ENCODE data around the gene KRTAP1-3. TPM values are rescaled to one million over a fixed set of nuclear protein-coding genes. Genes with fewer than 3 reads are reported as not detected.
"Not testable (repeated sequence)": the region's sequence is repeated elsewhere in the genome, so short reads cannot be mapped to it uniquely, and the experiment has no call there.

Gene KRTAP1-3, protein sequence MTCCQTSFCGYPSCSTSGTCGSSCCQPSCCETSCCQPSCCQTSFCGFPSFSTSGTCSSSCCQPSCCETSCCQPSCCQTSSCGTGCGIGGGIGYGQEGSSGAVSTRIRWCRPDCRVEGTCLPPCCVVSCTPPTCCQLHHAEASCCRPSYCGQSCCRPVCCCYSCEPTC
- not detected for total RNA-seq
- not detected for polyA plus RNA-seq
- long read RNA-seq, donor 1: 0 reads
- long read RNA-seq, donor 2: 0 reads
- long read RNA-seq, donor 3: 0 reads
- long read RNA-seq, donor 4: 0 reads

DNA sequence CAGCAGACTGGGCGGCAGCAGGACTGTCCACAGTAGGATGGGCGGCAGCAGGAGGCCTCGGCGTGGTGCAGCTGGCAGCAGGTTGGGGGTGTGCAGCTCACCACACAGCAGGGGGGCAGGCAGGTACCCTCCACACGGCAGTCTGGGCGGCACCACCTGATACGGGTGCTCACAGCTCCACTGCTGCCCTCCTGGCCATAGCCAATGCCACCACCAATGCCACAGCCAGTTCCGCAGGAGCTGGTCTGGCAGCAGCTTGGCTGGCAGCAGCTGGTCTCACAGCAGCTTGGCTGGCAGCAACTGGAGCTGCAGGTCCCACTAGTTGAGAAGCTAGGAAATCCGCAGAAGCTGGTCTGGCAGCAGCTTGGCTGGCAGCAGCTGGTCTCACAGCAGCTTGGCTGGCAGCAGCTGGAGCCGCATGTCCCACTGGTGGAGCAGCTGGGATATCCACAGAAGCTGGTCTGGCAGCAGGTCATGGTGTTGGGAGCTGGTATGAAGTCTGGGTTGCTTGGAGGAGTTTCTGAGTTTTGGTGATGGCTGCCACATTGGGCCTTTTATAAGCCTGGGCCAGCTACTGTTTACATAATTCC, at the start of gene KRTAP1-3:
KRTAP1-3 (minus strand) TSS at position 529 of the 590 bp plus-strand sequence; CDS start at position 476, 53 bp downstream.
- H3K27ac ChIP-seq (ENCODE audit: low read length); H3K4me1 ChIP-seq (ENCODE audit: control insufficient read depth, insufficient read depth, low read length); H3K27me3 ChIP-seq (ENCODE audit: control insufficient read depth, insufficient read depth); intact Hi-C loops (cut with DNase I); ATAC-seq; H3K9me3 ChIP-seq (ENCODE audit: control insufficient read depth, low read length); H3K4me3 ChIP-seq (ENCODE audit: low read length): not testable (repeated sequence)
- peak in 1 of 3 donors; percentile 32 for DNase-seq
- 85% methylated on average over 10 of the region's 10 CpGs for WGBS

DNA sequence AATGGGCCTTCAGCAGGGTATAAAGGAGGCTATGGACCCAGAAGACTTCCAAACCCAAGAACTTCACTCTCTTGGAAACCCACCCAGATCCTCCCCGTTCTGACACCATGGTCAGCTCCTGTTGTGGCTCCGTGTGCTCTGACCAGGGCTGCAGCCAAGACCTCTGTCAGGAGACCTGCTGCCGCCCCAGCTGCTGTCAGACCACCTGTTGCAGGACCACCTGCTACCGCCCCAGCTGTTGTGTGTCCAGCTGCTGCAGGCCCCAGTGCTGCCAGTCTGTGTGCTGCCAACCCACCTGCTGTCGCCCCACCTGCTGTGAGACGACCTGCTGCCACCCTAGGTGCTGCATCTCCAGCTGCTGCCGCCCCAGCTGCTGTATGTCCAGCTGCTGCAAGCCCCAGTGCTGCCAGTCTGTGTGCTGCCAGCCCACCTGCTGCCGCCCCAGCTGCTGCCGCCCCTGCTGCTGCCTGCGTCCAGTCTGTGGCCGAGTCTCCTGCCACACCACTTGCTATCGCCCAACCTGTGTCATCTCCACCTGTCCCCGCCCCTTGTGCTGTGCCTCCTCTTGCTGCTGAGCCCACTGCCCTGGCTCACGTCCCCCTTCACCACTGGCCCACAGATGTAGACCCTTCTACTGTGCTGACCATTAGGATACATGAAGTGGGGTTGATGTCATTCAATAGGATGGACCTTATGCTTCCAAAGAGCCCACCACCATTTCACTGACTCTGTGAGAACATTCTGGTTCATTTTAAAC, 49.6 kb upstream of the KRTAP1-3 start, which contains the start of gene KRTAP4-7:
KRTAP4-7 (plus strand) TSS at position 51 of the 757 bp plus-strand sequence; CDS start at position 108, 57 bp downstream.
- ATAC-seq: not testable (repeated sequence)

DNA sequence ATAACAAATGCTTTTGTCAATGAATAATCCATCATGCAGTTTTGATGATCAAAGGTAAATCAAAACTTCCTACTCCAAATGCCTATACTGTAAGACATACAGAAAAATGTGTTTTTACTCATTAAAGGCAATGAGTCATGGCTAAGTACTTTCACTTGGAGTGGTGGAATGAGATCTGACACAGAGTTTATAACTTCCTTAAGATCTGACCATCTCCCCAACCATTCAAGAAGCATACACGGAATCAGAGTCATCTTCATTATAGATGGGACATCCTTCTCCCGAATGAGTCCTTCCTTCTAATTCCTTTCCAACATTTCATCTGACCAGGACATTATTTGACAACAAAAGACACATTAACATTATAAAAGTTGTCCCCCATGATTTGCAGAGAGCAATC, 48.8 kb upstream of the KRTAP1-3 start:
- H3K9me3 ChIP-seq (ENCODE audit: control insufficient read depth, low read length); ATAC-seq; intact Hi-C loops (cut with DNase I); H3K27ac ChIP-seq (ENCODE audit: low read length); H3K4me3 ChIP-seq (ENCODE audit: low read length); DNase-seq; H3K27me3 ChIP-seq (ENCODE audit: control insufficient read depth, insufficient read depth); H3K4me1 ChIP-seq (ENCODE audit: control insufficient read depth, insufficient read depth, low read length): not testable (repeated sequence)
- WGBS: 72% methylated on average over 2 of the region's 2 CpGs

More for the DNA sequence above, 49.6 kb upstream of the KRTAP1-3 start, which contains the start of gene KRTAP4-7:
- intact Hi-C loops (cut with DNase I); H3K4me1 ChIP-seq (ENCODE audit: control insufficient read depth, insufficient read depth, low read length); H3K27ac ChIP-seq (ENCODE audit: low read length); H3K9me3 ChIP-seq (ENCODE audit: control insufficient read depth, low read length); H3K27me3 ChIP-seq (ENCODE audit: control insufficient read depth, insufficient read depth); H3K4me3 ChIP-seq (ENCODE audit: low read length); DNase-seq: not testable (repeated sequence)
- 77% methylated on average over 14 of the region's 14 CpGs for WGBS

DNA sequence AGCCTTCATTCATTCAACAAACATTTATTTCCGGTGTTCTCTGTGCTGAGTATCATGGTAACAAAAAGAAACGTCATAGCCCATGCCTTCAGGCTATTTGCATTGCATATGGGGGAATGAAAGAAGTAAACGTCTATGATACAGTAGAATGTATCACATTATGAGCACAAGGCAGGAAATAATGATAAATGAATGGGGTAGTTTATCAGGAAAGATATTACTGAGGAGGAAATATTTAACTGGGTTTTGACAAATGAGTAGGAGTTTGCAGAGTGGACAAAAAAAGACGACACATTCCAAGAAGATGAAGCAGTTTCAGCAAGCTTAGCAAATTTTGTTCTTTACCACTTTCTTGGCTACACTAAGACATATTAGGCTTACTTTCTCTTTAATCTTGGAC, 48.0 kb upstream of the KRTAP1-3 start:
- DNase-seq (no peak), ATAC-seq (no peak)
- 56% methylated on average over 4 of the region's 4 CpGs for WGBS
- no peaks in the 10 kb centered on the region for H3K27me3 ChIP-seq (ENCODE audit: control insufficient read depth, insufficient read depth)
- H3K4me3 ChIP-seq (ENCODE audit: low read length): no peak overlapping the region
- no peaks in the 10 kb centered on the region for H3K4me1 ChIP-seq (ENCODE audit: control insufficient read depth, insufficient read depth, low read length)
- no peaks in the 10 kb centered on the region for H3K9me3 ChIP-seq (ENCODE audit: control insufficient read depth, low read length)
- intact Hi-C loops (cut with DNase I): no loop called here
- H3K27ac ChIP-seq (ENCODE audit: low read length): no peak overlapping the region

DNA sequence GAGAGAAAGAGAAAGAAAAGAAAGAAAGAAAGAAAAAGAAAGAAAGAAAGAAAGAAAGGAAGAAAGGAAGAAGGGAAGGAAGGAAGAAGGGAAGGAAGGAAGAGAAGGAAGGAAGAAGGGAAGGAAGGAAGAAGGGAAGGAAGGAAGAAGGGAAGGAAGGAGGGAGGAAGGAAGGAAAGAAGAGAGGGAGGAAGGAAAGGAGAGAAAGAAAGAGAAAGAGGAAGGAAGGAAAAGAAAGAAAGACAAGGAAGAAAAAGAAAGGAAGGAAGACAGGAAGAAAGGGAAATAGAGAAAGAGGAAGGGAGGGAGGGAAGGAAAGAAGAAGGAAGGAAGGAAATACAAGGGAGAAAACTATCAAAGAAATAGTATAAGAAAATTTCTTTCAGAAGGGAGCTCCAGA, 42.1 kb upstream of the KRTAP1-3 start:
- no peaks in the 10 kb centered on the region for H3K9me3 ChIP-seq (ENCODE audit: control insufficient read depth, low read length)
- no peaks in the 10 kb centered on the region for H3K4me1 ChIP-seq (ENCODE audit: control insufficient read depth, insufficient read depth, low read length)
- no peak overlapping the region for H3K27ac ChIP-seq (ENCODE audit: low read length)
- no peak overlapping the region for H3K4me3 ChIP-seq (ENCODE audit: low read length)
- no peak for DNase-seq
- H3K27me3 ChIP-seq (ENCODE audit: control insufficient read depth, insufficient read depth): no peaks in the 10 kb centered on the region
- intact Hi-C loops (cut with DNase I): no loop called here
- ATAC-seq: no peak

DNA sequence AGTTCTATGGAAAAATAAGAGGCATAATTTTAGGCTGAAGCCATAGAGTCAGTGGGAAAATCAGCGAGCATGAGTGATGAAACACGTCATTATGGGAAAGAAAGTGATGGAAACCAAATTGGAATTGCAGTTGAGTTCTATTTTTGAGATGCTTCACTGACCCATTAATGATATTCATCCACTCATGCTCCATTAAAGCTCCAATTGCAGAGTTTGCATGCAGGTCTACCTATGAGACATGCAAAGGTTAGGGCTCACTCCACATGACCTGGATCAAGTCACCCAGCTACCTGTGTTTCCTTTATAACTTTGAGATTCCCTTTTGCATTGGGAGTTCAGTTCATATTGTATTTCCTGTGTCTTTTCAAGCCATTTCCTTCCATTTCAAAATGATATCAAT, 39.0 kb upstream of the KRTAP1-3 start:
- Histone ChIP-seq H3K27ac (ENCODE audit: low read length) (no peak overlapping the region), H3K27me3 (ENCODE audit: control insufficient read depth, insufficient read depth) (no peaks in the 10 kb centered on the region), H3K9me3 (ENCODE audit: control insufficient read depth, low read length) (no peaks in the 10 kb centered on the region), H3K4me1 (ENCODE audit: control insufficient read depth, insufficient read depth, low read length) (no peaks in the 10 kb centered on the region), H3K4me3 (ENCODE audit: low read length) (no peak overlapping the region)
- DNase-seq: no peak
- no peak for ATAC-seq
- intact Hi-C loops (cut with DNase I): no loop called here
- 86% methylated on average over 2 of the region's 2 CpGs for WGBS

DNA sequence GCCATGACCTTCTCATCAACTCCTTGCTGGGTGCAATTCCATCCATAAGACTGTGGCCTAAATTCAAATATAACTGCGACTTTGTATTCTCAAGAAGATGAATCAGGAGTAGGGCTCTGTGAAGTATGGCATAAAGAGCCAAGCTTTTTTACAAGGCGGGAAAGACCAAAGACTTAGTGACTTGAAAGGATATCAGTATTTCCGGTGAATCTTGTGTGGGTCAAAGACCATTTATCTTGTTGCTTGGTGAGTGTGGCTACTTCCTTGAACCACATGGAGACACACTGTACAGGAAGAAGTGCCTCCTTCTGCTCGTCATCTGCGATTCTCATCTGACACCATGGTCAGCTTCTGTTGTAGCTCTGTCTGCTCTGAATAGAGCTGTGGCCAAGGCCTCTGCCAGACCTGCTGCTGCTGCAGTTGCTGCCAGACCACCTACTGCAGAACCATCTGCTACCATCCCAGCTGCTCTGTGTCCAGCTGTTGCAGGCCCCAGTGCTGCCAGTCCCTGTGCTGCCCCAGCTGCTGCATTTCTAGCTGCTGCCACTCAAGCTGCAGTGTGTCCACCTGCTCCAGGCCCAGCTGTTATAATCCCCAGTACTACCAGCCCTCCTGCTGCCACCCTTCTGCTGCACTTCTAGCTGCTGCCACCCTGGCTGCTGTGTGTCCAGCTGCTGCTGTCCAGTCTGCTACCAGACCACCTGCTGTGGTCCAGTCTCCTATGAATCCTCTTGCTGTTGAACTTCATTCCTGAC, 37.1 kb upstream of the KRTAP1-3 start:
- DNase-seq (no peak), ATAC-seq (no peak)
- Histone ChIP-seq H3K4me3 (ENCODE audit: low read length) (no peak overlapping the region), H3K27me3 (ENCODE audit: control insufficient read depth, insufficient read depth) (peaks cover 3% of the 10 kb centered on the region), H3K4me1 (ENCODE audit: control insufficient read depth, insufficient read depth, low read length) (no peaks in the 10 kb centered on the region), H3K9me3 (ENCODE audit: control insufficient read depth, low read length) (no peaks in the 10 kb centered on the region), H3K27ac (ENCODE audit: low read length) (no peak overlapping the region)
- intact Hi-C loops (cut with DNase I): no loop called here
- WGBS: 78% methylated on average over 5 of the region's 5 CpGs

DNA sequence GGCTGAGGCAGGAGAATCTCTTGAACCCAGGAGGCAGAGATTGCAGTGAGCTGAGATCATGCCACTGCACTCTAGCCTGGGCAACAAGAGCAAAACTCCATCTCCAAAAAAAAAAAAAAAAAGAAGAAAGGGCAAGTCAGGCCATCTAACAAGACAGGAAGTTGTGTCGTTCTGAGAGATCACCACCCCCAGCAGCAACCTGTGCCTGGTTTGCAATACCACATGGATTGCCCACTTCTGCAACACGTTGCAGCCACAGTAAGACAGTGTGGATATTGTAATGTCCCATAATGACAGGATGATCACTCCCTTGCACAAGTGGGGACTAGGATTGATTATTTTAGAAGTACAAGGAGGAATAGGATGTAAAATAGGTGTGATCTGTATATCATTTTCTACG, 34.4 kb upstream of the KRTAP1-3 start:
- 74% methylated on average over 3 of the region's 3 CpGs for WGBS

DNA sequence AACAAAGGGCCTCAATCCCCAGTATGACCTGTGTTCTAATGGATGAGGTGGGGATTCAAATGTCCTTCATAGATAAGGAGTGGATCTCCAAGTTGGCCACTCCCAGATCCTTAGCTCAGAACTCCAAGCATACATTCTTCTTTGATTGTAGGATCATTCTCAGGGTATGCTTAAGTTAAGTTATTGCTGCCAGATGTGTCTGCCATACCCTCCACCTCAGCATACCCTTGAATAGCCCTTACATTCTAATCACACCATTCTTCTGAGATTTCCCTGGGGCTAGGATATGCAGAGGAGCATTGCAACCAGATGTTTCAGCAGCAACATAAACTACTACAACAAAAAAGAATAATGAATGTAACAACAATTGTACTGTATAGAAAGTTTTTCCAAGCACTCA, 32.6 kb upstream of the KRTAP1-3 start:
- ATAC-seq (no peak), DNase-seq (no peak)
- no peaks in the 10 kb centered on the region for H3K4me1 ChIP-seq (ENCODE audit: control insufficient read depth, insufficient read depth, low read length)
- intact Hi-C loops (cut with DNase I): no loop called here
- no peaks in the 10 kb centered on the region for H3K9me3 ChIP-seq (ENCODE audit: control insufficient read depth, low read length)
- H3K27ac ChIP-seq (ENCODE audit: low read length): no peak overlapping the region
- H3K4me3 ChIP-seq (ENCODE audit: low read length): no peak overlapping the region
- H3K27me3 ChIP-seq (ENCODE audit: control insufficient read depth, insufficient read depth): peaks cover 3% of the 10 kb centered on the region

More for the DNA sequence above, 34.4 kb upstream of the KRTAP1-3 start:
- ATAC-seq: no peak
- Histone ChIP-seq H3K9me3 (ENCODE audit: control insufficient read depth, low read length) (no peaks in the 10 kb centered on the region), H3K4me1 (ENCODE audit: control insufficient read depth, insufficient read depth, low read length) (no peaks in the 10 kb centered on the region), H3K27ac (ENCODE audit: low read length) (no peak overlapping the region), H3K27me3 (ENCODE audit: control insufficient read depth, insufficient read depth) (peaks cover 3% of the 10 kb centered on the region), H3K4me3 (ENCODE audit: low read length) (no peak overlapping the region)
- intact Hi-C loops (cut with DNase I): no loop called here
- DNase-seq: no peak

DNA sequence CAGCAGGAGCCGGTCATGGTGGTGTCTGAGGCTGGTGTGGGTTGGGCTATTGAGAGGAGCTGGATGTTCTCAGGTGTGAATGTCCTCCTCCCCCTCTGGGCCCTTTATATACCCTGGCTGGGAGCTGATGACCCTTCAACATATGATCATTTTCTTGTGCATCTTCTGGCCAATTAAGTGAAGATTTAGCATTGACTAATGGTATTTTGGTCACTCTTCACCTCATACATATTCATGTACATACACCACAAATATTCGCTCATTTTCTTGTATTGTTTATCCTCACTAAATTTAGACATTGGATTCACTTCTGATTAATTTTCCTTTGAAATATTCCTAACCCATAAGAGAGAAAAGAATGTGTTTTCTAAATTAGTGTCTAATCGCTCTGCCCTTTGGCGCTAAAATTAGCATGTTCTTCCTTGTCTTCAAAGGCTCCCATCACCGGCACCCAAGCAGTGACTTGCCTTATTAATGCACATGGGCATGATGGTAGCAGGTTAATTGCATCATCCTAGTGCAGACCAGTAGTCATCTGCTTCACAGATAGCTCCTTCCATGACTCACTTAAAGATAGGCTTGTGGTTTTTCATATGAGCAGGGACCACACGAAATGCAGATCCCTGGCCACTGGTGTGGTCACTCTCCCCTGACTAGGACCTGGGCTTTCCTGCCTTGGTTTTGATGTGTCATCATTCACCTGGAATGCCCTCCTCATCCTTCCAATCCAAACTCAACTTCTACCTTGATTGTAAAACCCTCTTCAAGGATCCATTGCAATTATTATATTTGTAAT, 31.4 kb upstream of the KRTAP1-3 start, which contains the start of gene KRTAP2-4:
KRTAP2-4 (minus strand) TSS at position 51 of the 796 bp plus-strand sequence; CDS start at position 17, 34 bp downstream.
- H3K27me3 ChIP-seq (ENCODE audit: control insufficient read depth, insufficient read depth): peaks cover 3% of the 10 kb centered on the region
- H3K9me3 ChIP-seq (ENCODE audit: control insufficient read depth, low read length): no peaks in the 10 kb centered on the region
- no peak for ATAC-seq
- intact Hi-C loops (cut with DNase I): no loop called here
- H3K4me1 ChIP-seq (ENCODE audit: control insufficient read depth, insufficient read depth, low read length): no peaks in the 10 kb centered on the region
- DNase-seq: no peak
- no peak within 1 kb of the TSS for H3K27ac ChIP-seq (ENCODE audit: low read length)
- WGBS: 87% methylated on average over 6 of the region's 6 CpGs
- no peak within 1 kb of the TSS for H3K4me3 ChIP-seq (ENCODE audit: low read length)
